WTC11 (cell line): ENCODE data around the gene CNFN. TPM values are rescaled to one million over a fixed set of nuclear protein-coding genes. Genes with fewer than 3 reads are reported as not detected.

Source experiments
- ATAC-seq: fragments of 200-7000 bp; cut with Tn5 transposase; 2 replicates; pipeline ENCODE4 v1.10.0; 2021; ENCODE audit warnings: mild to moderate bottlenecking, moderate library complexity
- CTCF ChIA-PET: fragments of 300-600 bp; sonication (Branson Sonifier 250); formaldehyde crosslinking; loops from one replicate; lab custom pipeline; 2021; ENCODE audit warnings: antibody characterized with exemption; lab: Charles Lee
- POLR2A ChIA-PET: fragments of 350-600 bp; sonication (Branson Sonifier 250); formaldehyde crosslinking; loops from one replicate; lab custom pipeline; 2021; ENCODE audit warnings: antibody characterized with exemption; lab: Charles Lee
- DNase-seq: peaks from one replicate; pipeline ENCODE4 v3.0.0; 2021; ENCODE audit warnings: low spot score
- H3K27ac Mint-ChIP-seq: 2 replicates; pipeline ENCODE4 v1.8.0; 2021; ENCODE audit warnings: mixed read lengths
- H3K27me3 Mint-ChIP-seq: 2 replicates; pipeline ENCODE4 v1.8.0; 2021; ENCODE audit warnings: low read depth, mild to moderate bottlenecking, moderate library complexity, mixed read lengths
- H3K36me3 Mint-ChIP-seq: 2 replicates; pipeline ENCODE4 v1.8.0; 2021; ENCODE audit warnings: mixed read lengths
- H3K4me1 Mint-ChIP-seq: 2 replicates; pipeline ENCODE4 v1.8.0; 2022; ENCODE audit warnings: mixed read lengths
- H3K4me3 Mint-ChIP-seq: 2 replicates; pipeline ENCODE4 v1.8.0; 2021; ENCODE audit warnings: mild to moderate bottlenecking, moderate library complexity, mixed read lengths
- H3K9me3 Mint-ChIP-seq: 2 replicates; pipeline ENCODE4 v1.8.0; 2021; ENCODE audit warnings: mixed read lengths
- ATF1 ChIP-seq: sonication (generic); formaldehyde crosslinking; IDR thresholded peaks from 2 replicates; pipeline ENCODE4 v1.8.1; 2023; ENCODE audit warnings: mild to moderate bottlenecking, moderate library complexity, missing genetic modification reagents
- ELF4 ChIP-seq: sonication (generic); formaldehyde crosslinking; IDR thresholded peaks from 2 replicates; pipeline ENCODE4 v1.8.1; 2022; ENCODE audit warnings: low read depth, mild to moderate bottlenecking, moderate library complexity, missing genetic modification reagents
- ETV6 ChIP-seq: sonication (generic); formaldehyde crosslinking; IDR thresholded peaks from 2 replicates; pipeline ENCODE4 v1.8.1; 2022; ENCODE audit warnings: mild to moderate bottlenecking, missing genetic modification reagents
- FOXK1 ChIP-seq: sonication (generic); formaldehyde crosslinking; IDR thresholded peaks from 2 replicates; pipeline ENCODE4 v1.8.0; 2022; ENCODE audit warnings: mild to moderate bottlenecking, moderate library complexity, missing genetic modification reagents
- GABPB1 ChIP-seq: sonication (generic); formaldehyde crosslinking; IDR thresholded peaks from 2 replicates; pipeline ENCODE4 v1.8.1; 2023; ENCODE audit warnings: mild to moderate bottlenecking, missing genetic modification reagents
- HMGXB4 ChIP-seq: sonication (generic); formaldehyde crosslinking; IDR thresholded peaks from 2 replicates; pipeline ENCODE4 v1.8.1; 2023; ENCODE audit warnings: mild to moderate bottlenecking, moderate library complexity, missing genetic modification reagents
- JUN ChIP-seq: sonication (generic); formaldehyde crosslinking; IDR thresholded peaks from 2 replicates; pipeline ENCODE4 v1.8.0; 2023; ENCODE audit warnings: mild to moderate bottlenecking, missing genetic modification reagents
- KAT7 ChIP-seq: sonication (generic); formaldehyde crosslinking; IDR thresholded peaks from 2 replicates; pipeline ENCODE4 v1.8.1; 2023; ENCODE audit warnings: missing genetic modification reagents, mild to moderate bottlenecking, borderline replicate concordance
- NFATC4 ChIP-seq: fragments of 250-450 bp; sonication (Bioruptor Pico); IDR thresholded peaks from 2 replicates; pipeline ENCODE4 v1.9.0; 2021; ENCODE audit warnings: mild to moderate bottlenecking
- NFYB ChIP-seq: sonication (generic); formaldehyde crosslinking; conservative IDR thresholded peaks from 2 replicates; pipeline ENCODE4 v1.8.0; 2022; ENCODE audit warnings: low read depth, missing genetic modification reagents
- NR2C2 ChIP-seq: sonication (generic); formaldehyde crosslinking; IDR thresholded peaks from 2 replicates; pipeline ENCODE4 v1.8.0; 2022; ENCODE audit warnings: mild to moderate bottlenecking, missing genetic modification reagents
- PREB ChIP-seq: sonication (generic); formaldehyde crosslinking; IDR thresholded peaks from 2 replicates; pipeline ENCODE4 v1.8.1; 2022; ENCODE audit warnings: mild to moderate bottlenecking, missing genetic modification reagents, moderate library complexity, borderline replicate concordance
- RELA ChIP-seq: sonication (generic); formaldehyde crosslinking; IDR thresholded peaks from 2 replicates; pipeline ENCODE4 v1.8.1; 2022; ENCODE audit warnings: missing genetic modification reagents, mild to moderate bottlenecking, borderline replicate concordance
- RORB ChIP-seq: fragments of 250-450 bp; sonication (Bioruptor Pico); IDR thresholded peaks from 2 replicates; pipeline ENCODE4 v1.9.0; 2021; ENCODE audit warnings: mild to moderate bottlenecking
- SMAD4 ChIP-seq: sonication (generic); formaldehyde crosslinking; IDR thresholded peaks from 2 replicates; pipeline ENCODE4 v1.8.0; 2022; ENCODE audit warnings: mild to moderate bottlenecking, missing genetic modification reagents
- SP1 ChIP-seq: sonication (generic); formaldehyde crosslinking; conservative IDR thresholded peaks from 2 replicates; pipeline ENCODE4 v1.8.1; 2022; ENCODE audit warnings: missing genetic modification reagents
- TEAD1 ChIP-seq: sonication (generic); formaldehyde crosslinking; IDR thresholded peaks from 2 replicates; pipeline ENCODE4 v1.8.0; 2022; ENCODE audit warnings: mild to moderate bottlenecking, missing genetic modification reagents
- TEAD4 ChIP-seq: sonication (generic); formaldehyde crosslinking; IDR thresholded peaks from 2 replicates; pipeline ENCODE4 v1.8.0; 2022; ENCODE audit warnings: mild to moderate bottlenecking, missing genetic modification reagents
- TP53 ChIP-seq: sonication (generic); formaldehyde crosslinking; IDR thresholded peaks from 2 replicates; pipeline ENCODE4 v1.8.1; 2023; ENCODE audit warnings: mild to moderate bottlenecking, missing genetic modification reagents
- ZBTB21 ChIP-seq: sonication (generic); formaldehyde crosslinking; IDR thresholded peaks from 2 replicates; pipeline ENCODE4 v1.8.1; 2023; ENCODE audit warnings: mild to moderate bottlenecking, missing genetic modification reagents, borderline replicate concordance
- ZNF232 ChIP-seq: sonication (generic); formaldehyde crosslinking; IDR thresholded peaks from 2 replicates; pipeline ENCODE4 v1.8.0; 2022; ENCODE audit warnings: mild to moderate bottlenecking, missing genetic modification reagents
- ZNF263 ChIP-seq: sonication (generic); formaldehyde crosslinking; IDR thresholded peaks from 2 replicates; pipeline ENCODE4 v1.8.1; 2022; ENCODE audit warnings: low read depth, mild to moderate bottlenecking, moderate library complexity, missing genetic modification reagents
- ZNF396 ChIP-seq: fragments of 250-450 bp; sonication (Bioruptor Pico); IDR thresholded peaks from 2 replicates; pipeline ENCODE4 v1.8.0; 2021; ENCODE audit warnings: mild to moderate bottlenecking, moderate library complexity, borderline replicate concordance
- ZNF423 ChIP-seq: fragments of 250-450 bp; sonication (Bioruptor Pico); IDR thresholded peaks from 2 replicates; pipeline ENCODE4 v2.1.2; 2022; ENCODE audit warnings: mild to moderate bottlenecking, moderate library complexity
- ZNF671 ChIP-seq: fragments of 250-450 bp; sonication (Bioruptor Pico); IDR thresholded peaks from 2 replicates; pipeline ENCODE4 v1.8.0; 2021; ENCODE audit warnings: mild to moderate bottlenecking
- total RNA-seq: library from RNA; stranded (reverse); gene quantifications from 3 replicates; pipeline ENCODE4 v1.2.3, GENCODE V29; 2021
- TF ChIP-seq, protein P1 (sequence below): sonication (generic); formaldehyde crosslinking; IDR thresholded peaks from 2 replicates; pipeline ENCODE4 v1.8.1; 2023; ENCODE audit warnings: mild to moderate bottlenecking, missing genetic modification reagents, moderate library complexity
- TF ChIP-seq, protein P2 (sequence below): sonication (generic); formaldehyde crosslinking; IDR thresholded peaks from 2 replicates; pipeline ENCODE4 v1.8.0; 2022; ENCODE audit warnings: mild to moderate bottlenecking, missing genetic modification reagents
- TF ChIP-seq, protein P3 (sequence below): fragments of 200-600 bp; IDR thresholded peaks from 2 replicates; pipeline ENCODE4 v1.8.0; 2022; ENCODE audit warnings: antibody characterized with exemption
- TF ChIP-seq, protein P4 (sequence below): sonication (generic); formaldehyde crosslinking; conservative IDR thresholded peaks from 2 replicates; pipeline ENCODE4 v1.8.1; 2023; ENCODE audit warnings: mild to moderate bottlenecking, low read depth, missing genetic modification reagents, moderate library complexity

Gene CNFN
- total RNA-seq, 1 experiment from 2014 or later, result 9.6 TPM

GRCh38 chr19:42401365-42402303 is 11.5 kb upstream of the CNFN start:
- Mint-ChIP-seq H3K36me3 (0 out of 2 replicates have a peak, but pooled peaks cover 2% of the 10 kb centered on the region), H3K27ac (peak overlapping the region; percentile 85), H3K27me3 (peaks cover 46% of the 10 kb centered on the region), H3K4me1 (peaks cover 26% of the 10 kb centered on the region), H3K4me3 (peak overlapping the region; percentile 77), H3K9me3 (no peaks in the 10 kb centered on the region)
- POLR2A ChIA-PET, result interaction anchor here (0.5 to 2.7 kb wide), 5 partner anchors 22 to 143 kb away, joined by 3 to 13 read pairs (median 4); no protein-coding TSS in a partner anchor
- ATAC-seq (peak; percentile 26), DNase-seq (peak; percentile 89)
- CTCF ChIA-PET, result interaction anchor here (0.5 to 4.2 kb wide), 25 partner anchors 10 to 1219 kb away, joined by 3 to 28 read pairs (median 5); partner anchors contain the start of gene POU2F2
- no peak for TF ChIP-seq ZNF263 (CRISPR knock-in tag)
- TF ChIP-seq ZBTB21 (CRISPR knock-in tag), result peak; percentile 88; the same call in 1 of the 2 replicates
- TF ChIP-seq HMGXB4 (CRISPR knock-in tag), result no peak
- peak; percentile 91 for TF ChIP-seq TP53 (CRISPR knock-in tag)
- TF ChIP-seq PREB, result no peak
- no peak for TF ChIP-seq TEAD1 (CRISPR knock-in tag)
- TF ChIP-seq RORB (CRISPR knock-in tag), result no peak
- TF ChIP-seq ETV6, result no peak
- no peak for TF ChIP-seq ZNF396 (CRISPR knock-in tag)
- no peak for TF ChIP-seq NR2C2 (CRISPR knock-in tag)
- TF ChIP-seq, protein P1, sequence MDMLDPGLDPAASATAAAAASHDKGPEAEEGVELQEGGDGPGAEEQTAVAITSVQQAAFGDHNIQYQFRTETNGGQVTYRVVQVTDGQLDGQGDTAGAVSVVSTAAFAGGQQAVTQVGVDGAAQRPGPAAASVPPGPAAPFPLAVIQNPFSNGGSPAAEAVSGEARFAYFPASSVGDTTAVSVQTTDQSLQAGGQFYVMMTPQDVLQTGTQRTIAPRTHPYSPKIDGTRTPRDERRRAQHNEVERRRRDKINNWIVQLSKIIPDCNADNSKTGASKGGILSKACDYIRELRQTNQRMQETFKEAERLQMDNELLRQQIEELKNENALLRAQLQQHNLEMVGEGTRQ (CRISPR knock-in tag), result peak; percentile 35; the same call in 1 of the 2 replicates
- TF ChIP-seq GABPB1 (CRISPR knock-in tag), result no peak
- 0 out of 2 replicates have a peak, but pooled peaks have one; percentile 17 for TF ChIP-seq NFYB (CRISPR knock-in tag)
- peak; percentile 53 for TF ChIP-seq SP1 (CRISPR knock-in tag)
- TF ChIP-seq ZNF423 (CRISPR knock-in tag), result no peak
- no peak for TF ChIP-seq KAT7 (CRISPR knock-in tag)
- TF ChIP-seq FOXK1 (CRISPR knock-in tag), result peak; percentile 64; the same call in 1 of the 2 replicates
- TF ChIP-seq RELA (CRISPR knock-in tag), result no peak
- TF ChIP-seq, protein P2, sequence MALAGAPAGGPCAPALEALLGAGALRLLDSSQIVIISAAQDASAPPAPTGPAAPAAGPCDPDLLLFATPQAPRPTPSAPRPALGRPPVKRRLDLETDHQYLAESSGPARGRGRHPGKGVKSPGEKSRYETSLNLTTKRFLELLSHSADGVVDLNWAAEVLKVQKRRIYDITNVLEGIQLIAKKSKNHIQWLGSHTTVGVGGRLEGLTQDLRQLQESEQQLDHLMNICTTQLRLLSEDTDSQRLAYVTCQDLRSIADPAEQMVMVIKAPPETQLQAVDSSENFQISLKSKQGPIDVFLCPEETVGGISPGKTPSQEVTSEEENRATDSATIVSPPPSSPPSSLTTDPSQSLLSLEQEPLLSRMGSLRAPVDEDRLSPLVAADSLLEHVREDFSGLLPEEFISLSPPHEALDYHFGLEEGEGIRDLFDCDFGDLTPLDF (CRISPR knock-in tag), result no peak
- TF ChIP-seq SMAD4 (CRISPR knock-in tag), result no peak
- TF ChIP-seq, protein P3, sequence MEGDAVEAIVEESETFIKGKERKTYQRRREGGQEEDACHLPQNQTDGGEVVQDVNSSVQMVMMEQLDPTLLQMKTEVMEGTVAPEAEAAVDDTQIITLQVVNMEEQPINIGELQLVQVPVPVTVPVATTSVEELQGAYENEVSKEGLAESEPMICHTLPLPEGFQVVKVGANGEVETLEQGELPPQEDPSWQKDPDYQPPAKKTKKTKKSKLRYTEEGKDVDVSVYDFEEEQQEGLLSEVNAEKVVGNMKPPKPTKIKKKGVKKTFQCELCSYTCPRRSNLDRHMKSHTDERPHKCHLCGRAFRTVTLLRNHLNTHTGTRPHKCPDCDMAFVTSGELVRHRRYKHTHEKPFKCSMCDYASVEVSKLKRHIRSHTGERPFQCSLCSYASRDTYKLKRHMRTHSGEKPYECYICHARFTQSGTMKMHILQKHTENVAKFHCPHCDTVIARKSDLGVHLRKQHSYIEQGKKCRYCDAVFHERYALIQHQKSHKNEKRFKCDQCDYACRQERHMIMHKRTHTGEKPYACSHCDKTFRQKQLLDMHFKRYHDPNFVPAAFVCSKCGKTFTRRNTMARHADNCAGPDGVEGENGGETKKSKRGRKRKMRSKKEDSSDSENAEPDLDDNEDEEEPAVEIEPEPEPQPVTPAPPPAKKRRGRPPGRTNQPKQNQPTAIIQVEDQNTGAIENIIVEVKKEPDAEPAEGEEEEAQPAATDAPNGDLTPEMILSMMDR, result peak; percentile 82
- TF ChIP-seq ELF4 (CRISPR knock-in tag), result no peak
- TF ChIP-seq ATF1 (CRISPR knock-in tag), result no peak
- TF ChIP-seq TEAD4 (CRISPR knock-in tag), result no peak
- TF ChIP-seq, protein P4, sequence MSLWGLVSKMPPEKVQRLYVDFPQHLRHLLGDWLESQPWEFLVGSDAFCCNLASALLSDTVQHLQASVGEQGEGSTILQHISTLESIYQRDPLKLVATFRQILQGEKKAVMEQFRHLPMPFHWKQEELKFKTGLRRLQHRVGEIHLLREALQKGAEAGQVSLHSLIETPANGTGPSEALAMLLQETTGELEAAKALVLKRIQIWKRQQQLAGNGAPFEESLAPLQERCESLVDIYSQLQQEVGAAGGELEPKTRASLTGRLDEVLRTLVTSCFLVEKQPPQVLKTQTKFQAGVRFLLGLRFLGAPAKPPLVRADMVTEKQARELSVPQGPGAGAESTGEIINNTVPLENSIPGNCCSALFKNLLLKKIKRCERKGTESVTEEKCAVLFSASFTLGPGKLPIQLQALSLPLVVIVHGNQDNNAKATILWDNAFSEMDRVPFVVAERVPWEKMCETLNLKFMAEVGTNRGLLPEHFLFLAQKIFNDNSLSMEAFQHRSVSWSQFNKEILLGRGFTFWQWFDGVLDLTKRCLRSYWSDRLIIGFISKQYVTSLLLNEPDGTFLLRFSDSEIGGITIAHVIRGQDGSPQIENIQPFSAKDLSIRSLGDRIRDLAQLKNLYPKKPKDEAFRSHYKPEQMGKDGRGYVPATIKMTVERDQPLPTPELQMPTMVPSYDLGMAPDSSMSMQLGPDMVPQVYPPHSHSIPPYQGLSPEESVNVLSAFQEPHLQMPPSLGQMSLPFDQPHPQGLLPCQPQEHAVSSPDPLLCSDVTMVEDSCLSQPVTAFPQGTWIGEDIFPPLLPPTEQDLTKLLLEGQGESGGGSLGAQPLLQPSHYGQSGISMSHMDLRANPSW (CRISPR knock-in tag), result no peak
- TF ChIP-seq NFATC4, result no peak
- TF ChIP-seq ZNF232, result no peak
- TF ChIP-seq JUN (CRISPR knock-in tag), result no peak
- no peak for TF ChIP-seq ZNF671 (CRISPR knock-in tag)
